ENCODE measurements around the gene ASB8. TPM values are rescaled to one million over a fixed set of nuclear protein-coding genes. Genes with fewer than 3 reads are reported as not detected.
A peak's percentile ranks its signal among the peaks of the same experiment; 100 is the strongest.

The ASB8 gene
- total and polyA plus RNA-seq, 10 donors: 15.7 to 48.8 (median 38.7) TPM

GRCh38 chr12:48201516-48201915 lies 44.2 kb upstream of the ASB8 start:
- peaks cover 0 to 18% (median 0%) of the 10 kb centered on the region in 6 donors for H3K36me3 ChIP-seq
- H3K27me3 ChIP-seq (replicated peaks in 1 of 7): no peaks in the 10 kb centered on the region
- no peak for DNase-seq
- peak overlapping the region in 1 of 8 donors; percentile 94 for H3K27ac ChIP-seq
- TF ChIP-seq POLR2A (IDR thresholded peaks at IDR 0.05): no peak
- no peak for TF ChIP-seq POLR2AphosphoS5 (IDR thresholded peaks at IDR 0.05)
- TF ChIP-seq CTCF (IDR thresholded peaks at IDR 0.05 in 8 of 11, conservative IDR thresholded peaks at IDR 0.05 in 3 of 11): no peak
- WGBS, 5 donors: 84 to 96% (median 91%) methylated on average over 3 of the region's 3 CpGs
- H3K9me3 ChIP-seq: peaks cover 0 to 42% (median 27%) of the 10 kb centered on the region in 8 donors
- H3K4me3 ChIP-seq: no peak overlapping the region
- intact Hi-C loops (cut with DNase I; ENCODE audit: low total_unique reads): no loop called here
- H3K4me1 ChIP-seq: peaks cover 10 to 45% (median 35%) of the 10 kb centered on the region in 6 donors

- intact Hi-C loops (cut with DNase I; ENCODE audit: low total_unique reads): no loop called here
Measured at GRCh38 chr12:48201091-48201490, 43.8 kb upstream of the ASB8 start.

GRCh38 chr12:48199774-48200221 lies 42.5 kb upstream of the ASB8 start:
- Histone ChIP-seq H3K4me1 (peaks cover 10 to 45% (median 35%) of the 10 kb centered on the region in 6 donors), H3K9me3 (peaks cover 0 to 25% (median 11%) of the 10 kb centered on the region in 8 donors), H3K4me3 (peak overlapping the region in 4 of 8 donors; percentile 0 to 73 (median 54)), H3K27me3 (replicated peaks in 1 of 7) (no peaks in the 10 kb centered on the region), H3K27ac (peak overlapping the region in 7 of 8 donors; percentile 94 to 99 (median 97)), H3K36me3 (peaks cover 0 to 5% (median 0%) of the 10 kb centered on the region in 6 donors)
- intact Hi-C loops (cut with DNase I; ENCODE audit: low total_unique reads): no loop called here
- no peak for TF ChIP-seq POLR2A (IDR thresholded peaks at IDR 0.05)
- no peak for TF ChIP-seq CTCF (IDR thresholded peaks at IDR 0.05 in 8 of 11, conservative IDR thresholded peaks at IDR 0.05 in 3 of 11)
- no peak for TF ChIP-seq POLR2AphosphoS5 (IDR thresholded peaks at IDR 0.05)
- WGBS, 5 donors: 19 to 23% (median 20%) methylated on average over 3 of the region's 3 CpGs
- no peak for DNase-seq

More at GRCh38 chr12:48201091-48201490, 43.8 kb upstream of the ASB8 start:
- TF ChIP-seq POLR2AphosphoS5 (IDR thresholded peaks at IDR 0.05) (no peak), CTCF (IDR thresholded peaks at IDR 0.05 in 8 of 11, conservative IDR thresholded peaks at IDR 0.05 in 3 of 11) (no peak), POLR2A (IDR thresholded peaks at IDR 0.05) (no peak)
- 71 to 87% (median 82%) methylated on average over 3 of the region's 3 CpGs for WGBS, 5 donors
- Histone ChIP-seq H3K4me1 (peaks cover 10 to 45% (median 35%) of the 10 kb centered on the region in 6 donors), H3K36me3 (peaks cover 0 to 16% (median 0%) of the 10 kb centered on the region in 6 donors), H3K27me3 (replicated peaks in 1 of 7) (no peaks in the 10 kb centered on the region), H3K4me3 (no peak overlapping the region), H3K9me3 (peaks cover 0 to 38% (median 23%) of the 10 kb centered on the region in 8 donors), H3K27ac (peak overlapping the region in 3 of 8 donors; percentile 94 to 97 (median 96))
- no peak for DNase-seq

GRCh38 chr12:48198985-48199384 lies 41.7 kb upstream of the ASB8 start:
- Histone ChIP-seq H3K27me3 (replicated peaks in 1 of 7) (no peaks in the 10 kb centered on the region), H3K9me3 (peaks cover 0 to 17% (median 7%) of the 10 kb centered on the region in 8 donors), H3K4me1 (peaks cover 10 to 45% (median 35%) of the 10 kb centered on the region in 6 donors), H3K27ac (peak overlapping the region; percentile 91 to 99 (median 97)), H3K36me3 (no peaks in the 10 kb centered on the region), H3K4me3 (peak overlapping the region; percentile 38 to 73 (median 50))
- no peak for DNase-seq
- TF ChIP-seq POLR2AphosphoS5 (IDR thresholded peaks at IDR 0.05): no peak
- TF ChIP-seq CTCF (IDR thresholded peaks at IDR 0.05 in 8 of 11, conservative IDR thresholded peaks at IDR 0.05 in 3 of 11): no peak
- TF ChIP-seq POLR2A (IDR thresholded peaks at IDR 0.05): no peak
- intact Hi-C loops (cut with DNase I; ENCODE audit: low total_unique reads): no loop called here
- WGBS, 5 donors: 53 to 68% (median 59%) methylated on average over 10 of the region's 10 CpGs

All from spleen (tissue), 11 donors.